Endothelial cell (in vitro differentiated cells): ENCODE data around the gene PFKFB3. TPM values are rescaled to one million over a fixed set of nuclear protein-coding genes. Genes with fewer than 3 reads are reported as not detected.
"Not testable (repeated sequence)": the region's sequence is repeated elsewhere in the genome, so short reads cannot be mapped to it uniquely, and the experiment has no call there.

ENCODE experiments used
- DNase-seq: peaks from one replicate; pipeline ENCODE4 v3.0.0; 2021; ENCODE audit warnings: low spot score
- H3K27ac Mint-ChIP-seq: one replicate; pipeline ENCODE4 v1.8.0; 2021; ENCODE audit warnings: mixed read lengths, inconsistent platforms; ENCODE audit not compliant: unreplicated experiment
- H3K27me3 Mint-ChIP-seq: one replicate; pipeline ENCODE4 v1.8.0; 2021; ENCODE audit warnings: mild to moderate bottlenecking, moderate library complexity, mixed read lengths, inconsistent platforms; ENCODE audit not compliant: unreplicated experiment
- H3K36me3 Mint-ChIP-seq: one replicate; pipeline ENCODE4 v1.8.0; 2021; ENCODE audit warnings: mild to moderate bottlenecking, low read depth, mixed read lengths, inconsistent platforms; ENCODE audit not compliant: unreplicated experiment
- H3K4me1 Mint-ChIP-seq: one replicate; pipeline ENCODE4 v1.8.0; 2021; ENCODE audit warnings: mild to moderate bottlenecking, mixed read lengths, inconsistent platforms; ENCODE audit not compliant: unreplicated experiment
- H3K4me3 Mint-ChIP-seq: one replicate; pipeline ENCODE4 v1.8.0; 2021; ENCODE audit warnings: mild to moderate bottlenecking, mixed read lengths, inconsistent platforms; ENCODE audit not compliant: unreplicated experiment
- H3K9me3 Mint-ChIP-seq: one replicate; pipeline ENCODE4 v1.8.0; 2021; ENCODE audit warnings: mixed read lengths, inconsistent platforms; ENCODE audit not compliant: unreplicated experiment
- CTCF ChIP-seq: fragments of 200-600 bp; sonication (generic); IDR thresholded peaks from one replicate; pipeline ENCODE4 v1.5.0; 2021; ENCODE audit warnings: antibody characterized with exemption; ENCODE audit not compliant: unreplicated experiment
- total RNA-seq: library from RNA; stranded (reverse); fragmentation: NEBNext Ultra II Directional; extraction: Animal tissue kit (Norgen Biotek cat#: 25700); gene quantifications from one replicate; pipeline ENCODE4 v1.2.1, GENCODE V29; 2021; ENCODE audit not compliant: unreplicated experiment

PFKFB3 gene
- total RNA-seq, 1 donor from 2014 or later, result 32.3 TPM

GRCh38 chr10:6186894-6187256 lies 15.9 kb upstream of the PFKFB3 start:
- Mint-ChIP-seq H3K27ac (no peak overlapping the region), H3K9me3 (no peaks in the 10 kb centered on the region), H3K4me1 (no peaks in the 10 kb centered on the region), H3K36me3 (no peaks in the 10 kb centered on the region), H3K27me3 (no peaks in the 10 kb centered on the region), H3K4me3 (no peak overlapping the region)
- TF ChIP-seq CTCF, result no peak
- no peak for DNase-seq

DNA sequence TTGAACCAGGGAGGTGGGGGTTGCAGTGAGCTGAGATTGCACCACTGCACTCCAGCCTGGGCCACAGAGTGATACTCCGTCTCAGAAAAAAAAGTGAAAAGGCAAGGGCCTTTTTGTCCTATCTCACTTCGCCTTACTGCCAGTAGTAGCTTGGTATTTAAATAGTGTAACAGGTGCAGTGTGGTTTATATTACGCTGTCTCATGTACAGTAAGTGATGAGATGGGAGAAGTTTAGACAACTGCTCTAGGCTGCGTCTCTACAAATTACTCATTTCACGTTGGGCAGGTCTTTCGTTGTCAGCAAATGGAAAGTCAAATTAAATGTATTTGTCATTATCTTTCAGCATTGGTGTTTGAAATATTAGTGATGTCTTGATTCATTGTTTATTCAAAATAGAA lies 15.5 kb upstream of the PFKFB3 start:
- Mint-ChIP-seq H3K4me3 (no peak overlapping the region), H3K4me1 (no peaks in the 10 kb centered on the region), H3K9me3 (no peaks in the 10 kb centered on the region), H3K27me3 (no peaks in the 10 kb centered on the region), H3K36me3 (no peaks in the 10 kb centered on the region), H3K27ac (no peak overlapping the region)
- DNase-seq, result no peak
- TF ChIP-seq CTCF, result no peak

DNA sequence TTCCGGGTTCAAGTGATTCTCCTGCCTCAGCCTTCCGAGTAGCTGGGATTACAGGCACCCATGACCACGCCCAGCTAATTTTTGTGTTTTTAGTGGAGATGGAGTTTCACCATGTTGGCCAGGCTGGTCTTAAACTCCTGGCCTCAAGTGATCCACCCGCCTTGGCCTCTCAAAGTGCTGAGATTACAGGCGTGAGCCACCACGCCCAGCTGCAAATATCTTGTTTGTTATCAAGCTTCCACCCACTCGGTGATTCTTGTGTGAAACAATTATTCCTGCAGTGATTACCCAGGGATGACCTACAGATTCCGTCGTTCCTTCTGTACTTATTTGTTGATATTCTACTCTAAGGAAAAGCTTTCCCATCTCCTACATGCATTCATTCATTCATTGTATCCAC lies 12.7 kb upstream of the PFKFB3 start:
- not testable (repeated sequence) for H3K27me3 Mint-ChIP-seq, H3K9me3 Mint-ChIP-seq, H3K4me1 Mint-ChIP-seq, H3K36me3 Mint-ChIP-seq, H3K4me3 Mint-ChIP-seq, DNase-seq
- peak overlapping the region; percentile 64 for H3K27ac Mint-ChIP-seq

- no peak for DNase-seq
- no peaks in the 10 kb centered on the region for H3K9me3 Mint-ChIP-seq
- H3K27me3 Mint-ChIP-seq, result peaks cover under 1% of the 10 kb centered on the region
- no peak for TF ChIP-seq CTCF
- H3K27ac Mint-ChIP-seq, result no peak overlapping the region
- no peaks in the 10 kb centered on the region for H3K36me3 Mint-ChIP-seq
- H3K4me1 Mint-ChIP-seq, result peaks cover 4% of the 10 kb centered on the region
- no peak overlapping the region for H3K4me3 Mint-ChIP-seq
Measured at GRCh38 chr10:6191147-6191546, 11.6 kb upstream of the PFKFB3 start.

DNA sequence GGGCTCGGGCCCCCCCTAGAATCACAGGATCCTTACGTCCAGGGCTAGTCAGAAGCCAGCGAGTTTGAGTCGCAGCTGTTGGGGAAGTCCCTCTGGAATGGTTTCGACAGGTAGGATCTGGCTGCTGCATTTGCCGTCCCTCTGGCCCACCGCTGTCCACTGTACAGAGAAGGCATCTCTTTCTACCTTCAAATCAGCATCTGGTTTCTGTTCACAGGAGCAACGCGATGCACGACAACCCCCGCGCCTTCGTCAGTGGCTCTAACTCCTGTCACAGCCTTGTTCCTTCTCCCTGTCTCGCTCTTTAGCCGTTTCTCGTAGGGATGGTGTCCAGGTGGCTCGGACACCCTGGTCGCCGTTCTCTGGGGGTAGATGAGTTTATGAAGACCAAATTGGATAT lies 11.2 kb upstream of the PFKFB3 start:
- Mint-ChIP-seq H3K27ac (no peak overlapping the region), H3K36me3 (no peaks in the 10 kb centered on the region), H3K9me3 (no peaks in the 10 kb centered on the region), H3K27me3 (peaks cover 4% of the 10 kb centered on the region), H3K4me3 (no peak overlapping the region), H3K4me1 (peaks cover 4% of the 10 kb centered on the region)
- TF ChIP-seq CTCF, result no peak
- DNase-seq, result no peak

DNA sequence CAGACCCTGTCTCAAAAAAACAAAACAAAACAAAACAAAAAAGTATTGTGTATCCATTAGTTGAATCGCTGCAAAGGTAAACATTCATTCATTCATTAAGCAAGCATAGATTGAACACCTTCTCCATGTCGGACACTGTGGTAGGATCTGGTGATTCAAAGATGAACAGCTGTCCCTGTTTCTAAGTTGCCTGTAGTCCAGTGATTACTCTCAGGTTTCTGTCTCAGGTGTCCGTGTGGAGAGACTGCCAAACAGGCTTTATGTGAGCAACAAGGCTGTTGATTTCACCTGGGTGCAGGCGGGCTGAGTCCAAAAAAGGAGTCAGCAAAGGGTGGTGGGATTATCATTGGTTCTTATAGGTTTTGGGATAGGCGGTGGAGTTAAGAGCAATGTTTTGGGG lies 9.4 kb upstream of the PFKFB3 start:
- H3K4me3 Mint-ChIP-seq, H3K4me1 Mint-ChIP-seq, DNase-seq, H3K9me3 Mint-ChIP-seq, H3K27me3 Mint-ChIP-seq, H3K27ac Mint-ChIP-seq, H3K36me3 Mint-ChIP-seq: not testable (repeated sequence)
